Lung (tissue), 12 donors: Measurements from ENCODE around the gene ALDH2. TPM values are rescaled to one million over a fixed set of nuclear protein-coding genes. Genes with fewer than 3 reads are reported as not detected.
"Not testable (repeated sequence)": the region's sequence is repeated elsewhere in the genome, so short reads cannot be mapped to it uniquely, and the experiment has no call there.

Experiments used
- ATAC-seq: fragments of 200-7000 bp; cut with Tn5 transposase; one replicate; pipeline ENCODE4 v1.9.1; 2020; ENCODE audit warnings: moderate number of reproducible peaks; ENCODE audit not compliant: insufficient read depth, low FRiP score
- DNase-seq, 3 donors: peaks; one replicate each; pipeline ENCODE4 v3.0.0-alpha.2; 2013 to 2017
- H3K27ac ChIP-seq, 2 donors: one replicate each; pipeline ENCODE4 v1.5.1; 2013; ENCODE audit warnings: mild to moderate bottlenecking in 2 of 2, moderate library complexity in 2 of 2, control low read depth in 1 of 2, inconsistent platforms in 1 of 2, low read depth in 1 of 2, low read length in 1 of 2
- H3K27me3 ChIP-seq, 3 donors: one replicate each; pipeline ENCODE4 v1.5.1; 2013; ENCODE audit warnings: low read length in 2 of 3; ENCODE audit not compliant: control insufficient read depth in 3 of 3, insufficient read depth in 3 of 3
- H3K36me3 ChIP-seq, 4 donors: one replicate each; pipeline ENCODE4 v1.5.1; 2013; ENCODE audit warnings: low read length in 4 of 4, mild to moderate bottlenecking in 1 of 4, moderate library complexity in 1 of 4; ENCODE audit not compliant: control insufficient read depth in 4 of 4, insufficient read depth in 4 of 4
- H3K4me1 ChIP-seq, 5 donors: one replicate each; pipeline ENCODE4 v1.5.1; 2013; ENCODE audit warnings: low read length in 5 of 5, mild to moderate bottlenecking in 2 of 5, moderate library complexity in 1 of 5; ENCODE audit not compliant: control insufficient read depth in 5 of 5, insufficient read depth in 5 of 5
- H3K4me3 ChIP-seq: one replicate; pipeline ENCODE4 v1.5.1; 2013; ENCODE audit warnings: mild to moderate bottlenecking, control low read depth, moderate library complexity
- H3K9ac ChIP-seq, 2 donors: one replicate each; pipeline ENCODE4 v1.5.1; 2013; ENCODE audit warnings: low read length in 2 of 2, control low read depth in 1 of 2; ENCODE audit not compliant: insufficient read depth in 1 of 2
- H3K9me3 ChIP-seq, 4 donors: one replicate each; pipeline ENCODE4 v1.5.1; 2013; ENCODE audit warnings: low read length in 3 of 4, mild to moderate bottlenecking in 1 of 4, moderate library complexity in 1 of 4; ENCODE audit not compliant: control insufficient read depth in 4 of 4, insufficient read depth in 3 of 4
- CTCF ChIP-seq: IDR thresholded peaks from 2 replicates; pipeline ENCODE4 v1.5.1; 2012; ENCODE audit warnings: mild to moderate bottlenecking; ENCODE audit errors: control extremely low read depth, extremely low read depth
- WGBS, 2 donors: extraction: QIAGEN DNeasy Blood & Tissue Kit; methylation state at CpG; one replicate each; pipeline ENCODE4 v1.1.7; 2013; 5-methylcytosine and 5-hydroxymethylcytosine counted together
- polyA plus RNA-seq, 2 donors: library from polyadenylated mRNA; stranded (reverse); fragments of 200-250 nt; gene quantifications; one replicate each; pipeline ENCODE4 v1.2.1, GENCODE V29; 2013
- total RNA-seq, 2 donors: library from RNA; depleted of rRNA in 1 of 2; stranded (reverse); fragments of >200 nt in 1 of 2; gene quantifications; one replicate each; pipeline ENCODE4 v1.2.1, GENCODE V29; 2014 to 2021
- donor health status: control.
- donor health status: control.
- donor health status: Bipolar disorder and iron deficiency.
- donor health status: healthy.
- donor health status: DM: yes; HTN: yes; CAD: no.

The ALDH2 gene
- total and polyA plus RNA-seq, 4 donors: 48.5 to 324 (median 158) TPM

- no peak for ATAC-seq
- 92 to 95% methylated on average over 2 of the region's 2 CpGs for WGBS, 2 donors
Measured at GRCh38 chr12:111728795-111729194, 37.9 kb upstream of the ALDH2 start.

GRCh38 chr12:111730420-111730819, 36.3 kb upstream of the ALDH2 start:
- no peak for ATAC-seq

More at GRCh38 chr12:111728795-111729194, 37.9 kb upstream of the ALDH2 start:
- H3K27ac ChIP-seq: no peak overlapping the region
- no peaks in the 10 kb centered on the region for H3K4me1 ChIP-seq
- H3K4me3 ChIP-seq: no peak overlapping the region
- H3K27me3 ChIP-seq: no peaks in the 10 kb centered on the region
- no peak for DNase-seq
- H3K9me3 ChIP-seq: no peaks in the 10 kb centered on the region
- peaks cover 2 to 23% (median 16%) of the 10 kb centered on the region in 4 donors for H3K36me3 ChIP-seq
- TF ChIP-seq CTCF: no peak
- H3K9ac ChIP-seq: no peak overlapping the region

GRCh38 chr12:111732786-111733185, 33.9 kb upstream of the ALDH2 start:
- WGBS, 2 donors: 85 to 92% methylated on average over 4 of the region's 4 CpGs
- DNase-seq: no peak
- no peak for ATAC-seq
- Histone ChIP-seq H3K4me3 (no peak overlapping the region), H3K9ac (no peak overlapping the region), H3K27me3 (no peaks in the 10 kb centered on the region), H3K4me1 (no peaks in the 10 kb centered on the region), H3K36me3 (peaks cover 10 to 31% (median 21%) of the 10 kb centered on the region in 4 donors), H3K27ac (no peak overlapping the region), H3K9me3 (no peaks in the 10 kb centered on the region)
- no peak for TF ChIP-seq CTCF

More at GRCh38 chr12:111730420-111730819, 36.3 kb upstream of the ALDH2 start:
- Histone ChIP-seq H3K4me3 (no peak overlapping the region), H3K27ac (no peak overlapping the region), H3K27me3 (no peaks in the 10 kb centered on the region), H3K9me3 (no peaks in the 10 kb centered on the region), H3K9ac (no peak overlapping the region), H3K4me1 (no peaks in the 10 kb centered on the region), H3K36me3 (peaks cover 6 to 23% (median 16%) of the 10 kb centered on the region in 4 donors)
- DNase-seq: no peak
- 92 to 96% methylated on average over 9 of the region's 9 CpGs for WGBS, 2 donors
- no peak for TF ChIP-seq CTCF

- WGBS, 2 donors: 90 to 97% methylated on average over 8 of the region's 8 CpGs
- Histone ChIP-seq H3K27ac (no peak overlapping the region), H3K4me1 (no peaks in the 10 kb centered on the region), H3K27me3 (no peaks in the 10 kb centered on the region), H3K36me3 (peaks cover 6 to 32% (median 22%) of the 10 kb centered on the region in 4 donors), H3K9me3 (no peaks in the 10 kb centered on the region), H3K4me3 (no peak overlapping the region), H3K9ac (no peak overlapping the region)
- ATAC-seq (no peak), DNase-seq (no peak)
- no peak for TF ChIP-seq CTCF
Measured at GRCh38 chr12:111733340-111733915, 33.3 kb upstream of the ALDH2 start.

GRCh38 chr12:111739524-111739923, 27.2 kb upstream of the ALDH2 start:
- H3K36me3 ChIP-seq: peaks cover 0 to 22% (median 13%) of the 10 kb centered on the region in 4 donors
- not testable (repeated sequence) for H3K4me3 ChIP-seq

More at GRCh38 chr12:111739524-111739923, 27.2 kb upstream of the ALDH2 start:
- not testable (repeated sequence) for H3K27me3 ChIP-seq, ATAC-seq, H3K9ac ChIP-seq, DNase-seq, H3K9me3 ChIP-seq, H3K27ac ChIP-seq, H3K4me1 ChIP-seq
- 93 to 97% methylated on average over 9 of the region's 9 CpGs for WGBS, 2 donors
